ENCODE measurements around the gene GAREM1.

GRCh38 chr18:32509111-32509510 lies 38.4 kb upstream of the GAREM1 start:
- TF ChIP-seq CTCF (conservative IDR thresholded peaks at IDR 0.05 in 1 of 2, IDR thresholded peaks at IDR 0.05 in 1 of 2; ENCODE audit: extremely low read depth in 1 of 2, insufficient read depth in 1 of 2, low read depth in 1 of 2, low read length in 2 of 2) (no peak), EZH2 (IDR thresholded peaks at IDR 0.05; ENCODE audit: borderline replicate concordance, low read length) (no peak)

All from mammary epithelial cell (primary cell).